OCI-LY1 (cell line): ENCODE measurements around the gene ZNF776.

Source experiments
- H2AFZ ChIP-seq: fragments of 200-600 bp; sonication (generic), shearing (Covaris generic); 2 replicates; pipeline ENCODE4 v1.6.0; 2014; ENCODE audit warnings: antibody characterized with exemption, mild to moderate bottlenecking, low read length
- H3F3A ChIP-seq: fragments of 200-600 bp; sonication (generic), shearing (Covaris generic); 2 replicates; pipeline ENCODE4 v1.6.0; 2014; ENCODE audit warnings: mild to moderate bottlenecking, antibody characterized with exemption, low read length, moderate library complexity; ENCODE audit not compliant: insufficient read depth
- H3K27ac ChIP-seq: fragments of 200-600 bp; sonication (generic); 2 replicates; pipeline ENCODE4 v1.5.1; 2014; ENCODE audit warnings: low read length, mixed run types, mild to moderate bottlenecking, low read depth; ENCODE audit not compliant: poor library complexity, severe bottlenecking
- H3K27me3 ChIP-seq: fragments of 200-600 bp; sonication (generic); 2 replicates; pipeline ENCODE4 v1.6.0; 2014; ENCODE audit warnings: antibody characterized with exemption, mild to moderate bottlenecking, low read length, moderate library complexity; ENCODE audit not compliant: insufficient read depth
- H3K36me3 ChIP-seq: fragments of 200-600 bp; sonication (generic); 2 replicates; pipeline ENCODE4 v1.6.1; 2014; ENCODE audit warnings: mild to moderate bottlenecking, antibody characterized with exemption, low read length, moderate library complexity, mixed read lengths; ENCODE audit not compliant: insufficient read depth
- H3K4me1 ChIP-seq: fragments of 200-600 bp; sonication (generic); 2 replicates; pipeline ENCODE4 v1.5.1; 2014; ENCODE audit warnings: mild to moderate bottlenecking, low read length, moderate library complexity; ENCODE audit not compliant: insufficient read depth, severe bottlenecking
- H3K4me2 ChIP-seq: fragments of 200-600 bp; sonication (generic), shearing (Covaris generic); 2 replicates; pipeline ENCODE4 v1.6.1; 2014; ENCODE audit warnings: low read length
- H3K4me3 ChIP-seq: fragments of 200-600 bp; sonication (generic); 2 replicates; pipeline ENCODE4 v1.5.1; 2014; ENCODE audit warnings: low read length, low read depth, mild to moderate bottlenecking, mixed read lengths; ENCODE audit not compliant: poor library complexity, severe bottlenecking
- H3K79me2 ChIP-seq: fragments of 200-600 bp; shearing (Covaris generic); 2 replicates; pipeline ENCODE4 v1.6.1; 2016; ENCODE audit warnings: mixed run types, low read length, mixed read lengths; ENCODE audit not compliant: insufficient read depth
- H3K9ac ChIP-seq: fragments of 200-600 bp; sonication (generic), shearing (Covaris generic); 2 replicates; pipeline ENCODE4 v1.6.1; 2014; ENCODE audit warnings: mild to moderate bottlenecking, low read length, mixed read lengths
- H3K9me2 ChIP-seq: fragments of 200-600 bp; sonication (generic), shearing (Covaris generic); 2 replicates; pipeline ENCODE4 v1.6.1; 2014; ENCODE audit warnings: low read depth, mild to moderate bottlenecking, low read length, mixed read lengths
- H3K9me3 ChIP-seq: fragments of 200-600 bp; shearing (Covaris generic); 2 replicates; pipeline ENCODE4 v1.6.1; 2014; ENCODE audit warnings: low read length, mixed read lengths
- H4K20me1 ChIP-seq: fragments of 200-600 bp; sonication (generic), shearing (Covaris generic); 2 replicates; pipeline ENCODE4 v1.6.0; 2016; ENCODE audit warnings: mild to moderate bottlenecking, low read length; ENCODE audit not compliant: insufficient read depth
- CTCF ChIP-seq: fragments of 200-600 bp; sonication (generic), shearing (Covaris generic); IDR thresholded peaks from 2 replicates; pipeline ENCODE4 v1.5.1; 2017; ENCODE audit warnings: mild to moderate bottlenecking, antibody characterized with exemption, low read length, moderate library complexity, mixed read lengths
- EZH2 ChIP-seq: fragments of 200-600 bp; sonication (generic), shearing (Covaris generic); IDR thresholded peaks from 2 replicates; pipeline ENCODE4 v1.8.0; 2017; ENCODE audit warnings: borderline replicate concordance, mixed run types, mild to moderate bottlenecking, antibody characterized with exemption, low read length, moderate library complexity, mixed read lengths

The ZNF776 gene

GRCh38 chr19:57746580-57747471 lies at the start of gene ZNF776:
Gene ZNF776, plus strand, starts transcription at chr19:57746815. Its CDS starts 244 bp downstream, at chr19:57747059.
- peak within 1 kb of the TSS; percentile 91 for H3K4me3 ChIP-seq
- H3K79me2 ChIP-seq, result peaks cover 32% of the 10 kb centered on the region
- H3K9me2 ChIP-seq, result no peaks in the 10 kb centered on the region
- TF ChIP-seq EZH2 (no peak), CTCF (no peak)
- peak within 1 kb of the TSS; percentile 55 for H3K27ac ChIP-seq
- H3K4me2 ChIP-seq, result peak within 1 kb of the TSS; percentile 98
- H3K27me3 ChIP-seq, result no peaks in the 10 kb centered on the region
- no peaks in the 10 kb centered on the region for H3F3A ChIP-seq
- peak within 1 kb of the TSS; percentile 89 for H3K9ac ChIP-seq
- peaks cover 20% of the 10 kb centered on the region for H3K4me1 ChIP-seq
- H3K36me3 ChIP-seq, result peaks cover 44% of the 10 kb centered on the region
- no peaks in the 10 kb centered on the region for H4K20me1 ChIP-seq
- H3K9me3 ChIP-seq, result peaks cover 19% of the 10 kb centered on the region
- H2AFZ ChIP-seq, result peak within 1 kb of the TSS; percentile 89

DNA sequence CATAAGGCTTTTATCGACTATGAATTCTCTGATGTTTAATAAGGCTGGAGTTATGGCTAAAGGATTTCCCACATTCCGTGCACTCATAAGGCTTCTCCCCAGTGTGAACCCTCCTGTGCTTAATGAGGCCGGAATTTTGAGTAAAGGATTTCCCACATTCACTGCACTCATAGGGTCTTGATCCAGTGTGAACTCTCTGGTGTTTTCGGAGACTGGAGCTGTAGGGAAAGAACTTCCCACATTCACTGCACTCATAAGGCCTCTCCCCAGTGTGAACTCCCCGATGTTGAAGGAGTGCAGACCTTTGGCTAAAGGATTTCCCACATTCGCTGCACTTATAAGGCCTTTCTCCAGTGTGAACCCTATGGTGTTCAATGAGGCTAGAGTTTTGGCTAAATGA lies 45.0 kb upstream of the ZNF776 start:
- H3K4me3 ChIP-seq, result no peak overlapping the region
- H3K27me3 ChIP-seq, result no peaks in the 10 kb centered on the region
- H3K4me2 ChIP-seq, result no peak overlapping the region
- no peaks in the 10 kb centered on the region for H3F3A ChIP-seq
- no peaks in the 10 kb centered on the region for H4K20me1 ChIP-seq
- H3K79me2 ChIP-seq, result no peaks in the 10 kb centered on the region
- no peaks in the 10 kb centered on the region for H3K9me2 ChIP-seq
- TF ChIP-seq EZH2 (no peak), CTCF (no peak)
- no peak overlapping the region for H2AFZ ChIP-seq
- H3K27ac ChIP-seq, result no peak overlapping the region
- H3K9me3 ChIP-seq, result peaks cover 23% of the 10 kb centered on the region
- no peaks in the 10 kb centered on the region for H3K4me1 ChIP-seq
- no peak overlapping the region for H3K9ac ChIP-seq
- H3K36me3 ChIP-seq, result peaks cover 50% of the 10 kb centered on the region

DNA sequence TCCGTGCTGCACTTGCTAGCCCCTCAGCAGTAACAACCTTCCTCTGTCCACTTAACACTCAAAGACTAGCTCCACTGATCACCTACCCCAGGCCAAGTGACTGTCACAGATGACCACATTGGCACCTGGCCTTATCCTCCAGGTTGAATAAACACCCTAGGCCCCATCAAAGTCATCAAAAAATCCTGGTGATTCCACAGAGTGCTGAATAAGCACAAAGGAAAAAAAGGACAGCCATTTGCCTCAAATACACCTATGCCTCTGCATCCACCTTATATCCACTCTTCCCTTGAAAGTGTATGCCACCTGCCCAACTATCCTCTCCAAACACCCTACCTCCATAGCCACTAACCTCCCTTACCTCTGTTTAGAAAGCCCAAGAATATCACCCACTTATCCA lies 40.3 kb upstream of the ZNF776 start:
- H3K9me2 ChIP-seq, result no peaks in the 10 kb centered on the region
- no peaks in the 10 kb centered on the region for H3K79me2 ChIP-seq
- no peak overlapping the region for H3K9ac ChIP-seq
- H2AFZ ChIP-seq, result no peak overlapping the region
- H3K36me3 ChIP-seq, result peaks cover 34% of the 10 kb centered on the region
- H4K20me1 ChIP-seq, result no peaks in the 10 kb centered on the region
- peaks cover 11% of the 10 kb centered on the region for H3K9me3 ChIP-seq
- H3K27me3 ChIP-seq, result no peaks in the 10 kb centered on the region
- no peak overlapping the region for H3K27ac ChIP-seq
- TF ChIP-seq EZH2, result no peak
- TF ChIP-seq CTCF, result no peak
- H3K4me2 ChIP-seq, result no peak overlapping the region
- no peak overlapping the region for H3K4me3 ChIP-seq
- no peaks in the 10 kb centered on the region for H3F3A ChIP-seq
- peaks cover 4% of the 10 kb centered on the region for H3K4me1 ChIP-seq
